ENCODE data around the gene MICALL2. TPM values are rescaled to one million over a fixed set of nuclear protein-coding genes. Genes with fewer than 3 reads are reported as not detected.

MICALL2 gene
- total RNA-seq, 2 donors from 2014 or later: 62.8 to 117 TPM

DNA sequence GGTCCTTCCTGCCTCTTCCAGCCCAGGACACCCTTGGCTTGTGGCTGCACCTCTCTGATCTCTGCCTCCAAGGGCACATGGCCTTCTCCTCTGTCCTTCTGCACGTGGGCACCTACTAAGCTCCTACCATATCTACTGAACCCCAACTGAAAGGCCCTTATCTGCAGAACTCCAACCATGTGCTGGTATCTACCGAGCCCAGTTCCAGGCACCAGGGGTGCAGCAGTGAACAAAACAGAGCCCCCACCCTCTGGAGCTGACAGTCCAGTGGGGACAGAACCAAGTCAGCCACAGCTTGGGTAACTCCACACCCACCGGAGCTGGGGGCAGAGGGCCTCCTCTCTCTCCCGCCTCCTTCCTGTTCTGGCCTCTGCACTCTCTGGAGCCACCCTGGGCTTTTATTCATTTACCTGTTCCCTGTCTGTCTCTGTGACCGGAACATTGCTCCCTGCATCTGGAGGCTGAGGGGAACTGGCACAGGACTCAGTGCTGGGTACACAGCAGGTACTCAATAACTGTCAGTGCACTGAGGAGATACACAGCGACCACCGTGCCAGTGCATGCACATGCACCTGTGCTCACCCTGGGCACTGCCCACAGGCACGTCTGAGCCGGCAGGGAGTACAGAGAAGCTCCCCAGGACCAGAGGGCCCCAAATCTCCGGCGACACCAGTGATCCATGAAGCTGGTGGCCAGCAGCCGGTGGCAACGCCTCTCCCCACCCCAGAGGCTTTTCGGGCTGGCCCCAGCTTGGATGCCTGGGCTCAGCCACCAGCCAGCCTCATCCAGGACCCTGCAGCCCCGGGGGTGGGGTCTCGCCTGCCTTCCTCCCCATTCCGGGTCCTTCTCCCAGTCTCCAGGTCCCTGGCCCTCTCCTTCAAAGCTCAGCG lies 2.0 kb downstream of the MICALL2 start:
- peaks cover 20% of the 10 kb centered on the region for H3K4me1 ChIP-seq

DNA sequence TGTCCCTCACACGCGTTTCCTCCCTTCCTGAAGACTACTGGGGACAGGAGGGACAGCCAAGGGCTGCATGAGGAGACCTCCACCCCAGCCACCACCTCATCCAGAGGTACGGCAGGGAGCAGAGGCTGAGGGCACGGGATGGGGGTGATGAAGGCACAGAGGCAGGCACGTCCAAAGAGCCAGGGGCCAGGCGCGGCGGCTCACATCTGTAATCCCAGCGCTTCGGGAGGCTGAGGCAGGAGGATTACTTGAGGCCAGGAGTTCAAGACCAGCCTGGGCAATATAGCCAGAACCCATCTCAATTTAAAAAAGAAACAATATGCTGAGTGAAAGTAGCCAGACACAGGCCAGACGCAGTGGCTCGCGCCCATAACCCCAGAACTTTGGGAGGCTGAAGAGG lies 3.3 kb downstream of the MICALL2 start:
- no peak for DNase-seq
- Histone ChIP-seq H3K4me1 (peaks cover 13% of the 10 kb centered on the region), H3K27ac (peak overlapping the region; percentile 84), H3K27me3 (no peaks in the 10 kb centered on the region), H3K4me3 (peak overlapping the region; percentile 15), H3K9ac (ENCODE audit: low read depth in 2 of 2, low read length in 2 of 2) (peak overlapping the region; percentile 66 to 88), H3K36me3 (no peaks in the 10 kb centered on the region), H3K9me3 (no peaks in the 10 kb centered on the region)
- TF ChIP-seq, protein P1, sequence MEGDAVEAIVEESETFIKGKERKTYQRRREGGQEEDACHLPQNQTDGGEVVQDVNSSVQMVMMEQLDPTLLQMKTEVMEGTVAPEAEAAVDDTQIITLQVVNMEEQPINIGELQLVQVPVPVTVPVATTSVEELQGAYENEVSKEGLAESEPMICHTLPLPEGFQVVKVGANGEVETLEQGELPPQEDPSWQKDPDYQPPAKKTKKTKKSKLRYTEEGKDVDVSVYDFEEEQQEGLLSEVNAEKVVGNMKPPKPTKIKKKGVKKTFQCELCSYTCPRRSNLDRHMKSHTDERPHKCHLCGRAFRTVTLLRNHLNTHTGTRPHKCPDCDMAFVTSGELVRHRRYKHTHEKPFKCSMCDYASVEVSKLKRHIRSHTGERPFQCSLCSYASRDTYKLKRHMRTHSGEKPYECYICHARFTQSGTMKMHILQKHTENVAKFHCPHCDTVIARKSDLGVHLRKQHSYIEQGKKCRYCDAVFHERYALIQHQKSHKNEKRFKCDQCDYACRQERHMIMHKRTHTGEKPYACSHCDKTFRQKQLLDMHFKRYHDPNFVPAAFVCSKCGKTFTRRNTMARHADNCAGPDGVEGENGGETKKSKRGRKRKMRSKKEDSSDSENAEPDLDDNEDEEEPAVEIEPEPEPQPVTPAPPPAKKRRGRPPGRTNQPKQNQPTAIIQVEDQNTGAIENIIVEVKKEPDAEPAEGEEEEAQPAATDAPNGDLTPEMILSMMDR (IDR thresholded peaks at IDR 0.05): no peak
- intact Hi-C loops (cut with DNase I): no loop called here

More for the DNA sequence above, 2.0 kb downstream of the MICALL2 start:
- TF ChIP-seq, protein P1 (IDR thresholded peaks at IDR 0.05): no peak
- peak overlapping the region; percentile 54 to 91 for H3K9ac ChIP-seq (ENCODE audit: low read depth in 2 of 2, low read length in 2 of 2)
- no peaks in the 10 kb centered on the region for H3K27me3 ChIP-seq
- peak overlapping the region; percentile 60 for H3K4me3 ChIP-seq
- no peaks in the 10 kb centered on the region for H3K9me3 ChIP-seq
- intact Hi-C loops (cut with DNase I): no loop called here
- peak overlapping the region; percentile 78 for H3K27ac ChIP-seq
- H3K36me3 ChIP-seq: no peaks in the 10 kb centered on the region
- peak; percentile 46 for DNase-seq

GRCh38 chr7:1455241-1455939 lies 3.9 kb downstream of the MICALL2 start:
- H3K9me3 ChIP-seq: no peaks in the 10 kb centered on the region

DNA sequence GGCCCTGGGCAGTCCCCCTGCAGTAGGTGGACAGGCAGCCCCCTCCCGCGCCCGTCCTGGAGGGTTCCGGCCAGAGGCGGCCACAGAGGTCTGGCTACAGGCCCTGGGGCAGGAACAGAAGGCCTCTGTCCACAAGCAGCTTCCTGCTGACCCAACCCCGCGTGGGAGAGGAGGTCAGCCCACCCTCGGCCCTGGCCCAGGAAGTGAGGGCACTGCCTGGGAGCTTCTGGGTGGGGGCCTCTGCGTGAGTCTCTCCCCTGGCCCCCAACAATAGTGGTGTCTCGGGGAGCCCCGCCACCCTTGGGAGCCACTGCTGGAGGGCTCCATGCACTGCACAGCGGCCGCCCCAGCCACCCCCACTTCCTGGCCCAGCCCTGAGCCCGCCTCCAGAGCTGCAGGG lies 4.7 kb downstream of the MICALL2 start:
- H3K9ac ChIP-seq (ENCODE audit: low read depth in 2 of 2, low read length in 2 of 2): peak overlapping the region; percentile 19 to 88
- no peaks in the 10 kb centered on the region for H3K27me3 ChIP-seq
- intact Hi-C loops (cut with DNase I): no loop called here
- TF ChIP-seq, protein P1 (IDR thresholded peaks at IDR 0.05): no peak
- H3K9me3 ChIP-seq: no peaks in the 10 kb centered on the region
- H3K27ac ChIP-seq: peak overlapping the region; percentile 84
- H3K4me1 ChIP-seq: peaks cover 6% of the 10 kb centered on the region
- H3K36me3 ChIP-seq: no peaks in the 10 kb centered on the region
- DNase-seq: no peak
- no peak overlapping the region for H3K4me3 ChIP-seq

More at GRCh38 chr7:1455241-1455939, 3.9 kb downstream of the MICALL2 start:
- Histone ChIP-seq H3K4me1 (peaks cover 8% of the 10 kb centered on the region), H3K27ac (peak overlapping the region; percentile 84), H3K4me3 (peak overlapping the region; percentile 15), H3K36me3 (no peaks in the 10 kb centered on the region), H3K9ac (ENCODE audit: low read depth in 2 of 2, low read length in 2 of 2) (peak overlapping the region; percentile 66 to 88), H3K27me3 (no peaks in the 10 kb centered on the region)
- TF ChIP-seq, protein P1 (IDR thresholded peaks at IDR 0.05): no peak
- peak; percentile 82 for DNase-seq
- intact Hi-C loops (cut with DNase I): no loop called here

DNA sequence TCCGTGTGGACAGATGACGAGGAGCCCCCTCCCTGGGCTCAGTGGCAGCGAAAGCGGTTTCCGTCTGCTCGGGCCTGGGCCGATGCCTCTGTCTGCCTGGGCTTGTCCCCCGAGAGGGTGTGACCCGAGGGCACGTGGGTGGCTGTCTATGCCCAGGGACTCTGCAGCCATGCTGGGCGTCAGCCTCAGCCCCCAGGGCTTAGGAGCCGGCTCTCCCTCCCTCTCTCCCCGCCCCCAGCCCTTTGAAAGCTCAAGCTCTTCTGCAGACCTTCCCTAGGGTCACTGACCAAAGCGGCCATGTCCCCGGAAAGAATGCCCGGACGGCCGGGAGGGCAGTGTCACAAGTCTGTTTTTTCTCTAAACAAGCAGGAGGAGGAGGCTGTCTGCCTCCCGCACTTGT lies 7.1 kb downstream of the MICALL2 start:
- DNase-seq: no peak
- Histone ChIP-seq H3K27ac (no peak overlapping the region), H3K9ac (ENCODE audit: low read depth in 2 of 2, low read length in 2 of 2) (peak overlapping the region in 1 of 2 donors; percentile 34), H3K9me3 (no peaks in the 10 kb centered on the region), H3K4me3 (no peak overlapping the region), H3K4me1 (no peaks in the 10 kb centered on the region), H3K27me3 (no peaks in the 10 kb centered on the region), H3K36me3 (no peaks in the 10 kb centered on the region)
- TF ChIP-seq, protein P1 (IDR thresholded peaks at IDR 0.05): no peak
- intact Hi-C loops (cut with DNase I): no loop called here

Data from colonic mucosa (tissue), 4 donors.